ENCODE data around the gene EBNA1BP2. TPM values are rescaled to one million over a fixed set of nuclear protein-coding genes. Genes with fewer than 3 reads are reported as not detected.

EBNA1BP2 gene
- total and polyA plus RNA-seq, 4 donors, result 35.9 to 99.4 (median 58.4) TPM

GRCh38 chr1:43147625-43148327 lies 24.3 kb downstream of the EBNA1BP2 start:
- no peaks in the 10 kb centered on the region for H3K36me3 ChIP-seq (ENCODE audit: control insufficient read depth in 4 of 4, insufficient read depth in 4 of 4, low read length in 4 of 4)
- H3K9ac ChIP-seq (ENCODE audit: insufficient read depth in 1 of 2, low read length in 2 of 2), result no peak overlapping the region
- TF ChIP-seq CTCF (IDR thresholded peaks at IDR 0.05; ENCODE audit: control extremely low read depth, extremely low read depth), result no peak
- WGBS, 2 donors, result 6% methylated on average over 47 of the region's 47 CpGs
- H3K27ac ChIP-seq (ENCODE audit: low read depth in 1 of 2, low read length in 1 of 2), result no peak overlapping the region
- no peak overlapping the region for H3K4me3 ChIP-seq
- peaks cover 0 to 11% (median 8%) of the 10 kb centered on the region in 5 donors for H3K4me1 ChIP-seq (ENCODE audit: control insufficient read depth in 5 of 5, insufficient read depth in 5 of 5, low read length in 5 of 5)
- peaks cover 0 to 6% (median 0%) of the 10 kb centered on the region in 4 donors for H3K9me3 ChIP-seq (ENCODE audit: control insufficient read depth in 4 of 4, insufficient read depth in 3 of 4, low read length in 3 of 4)
- ATAC-seq (ENCODE audit: insufficient read depth, low FRiP score) (peak; percentile 88), DNase-seq (peak; percentile 87 to 92 (median 90))
- peaks cover 0 to 12% (median 11%) of the 10 kb centered on the region in 3 donors for H3K27me3 ChIP-seq (ENCODE audit: control insufficient read depth in 3 of 3, insufficient read depth in 3 of 3, low read length in 2 of 3)

GRCh38 chr1:43144237-43144636 lies 27.9 kb downstream of the EBNA1BP2 start:
- peaks cover 0 to 16% (median 0%) of the 10 kb centered on the region in 3 donors for H3K27me3 ChIP-seq (ENCODE audit: control insufficient read depth in 3 of 3, insufficient read depth in 3 of 3, low read length in 2 of 3)

GRCh38 chr1:43143441-43143888 lies 28.6 kb downstream of the EBNA1BP2 start:
- 36 to 40% methylated on average over 7 of the region's 7 CpGs for WGBS, 2 donors
- no peak for DNase-seq
- Histone ChIP-seq H3K9me3 (ENCODE audit: control insufficient read depth in 4 of 4, insufficient read depth in 3 of 4, low read length in 3 of 4) (peaks cover 0 to 6% (median 1%) of the 10 kb centered on the region in 4 donors), H3K9ac (ENCODE audit: insufficient read depth in 1 of 2, low read length in 2 of 2) (no peak overlapping the region), H3K4me1 (ENCODE audit: control insufficient read depth in 5 of 5, insufficient read depth in 5 of 5, low read length in 5 of 5) (peaks cover 0 to 8% (median 6%) of the 10 kb centered on the region in 5 donors), H3K4me3 (no peak overlapping the region), H3K36me3 (ENCODE audit: control insufficient read depth in 4 of 4, insufficient read depth in 4 of 4, low read length in 4 of 4) (no peaks in the 10 kb centered on the region), H3K27ac (ENCODE audit: low read depth in 1 of 2, low read length in 1 of 2) (no peak overlapping the region), H3K27me3 (ENCODE audit: control insufficient read depth in 3 of 3, insufficient read depth in 3 of 3, low read length in 2 of 3) (peaks cover 0 to 16% (median 0%) of the 10 kb centered on the region in 3 donors)
- ATAC-seq (ENCODE audit: insufficient read depth, low FRiP score), result no peak
- no peak for TF ChIP-seq CTCF (IDR thresholded peaks at IDR 0.05; ENCODE audit: control extremely low read depth, extremely low read depth)

More at GRCh38 chr1:43144237-43144636, 27.9 kb downstream of the EBNA1BP2 start:
- TF ChIP-seq CTCF (IDR thresholded peaks at IDR 0.05; ENCODE audit: control extremely low read depth, extremely low read depth), result no peak
- Histone ChIP-seq H3K4me3 (no peak overlapping the region), H3K36me3 (ENCODE audit: control insufficient read depth in 4 of 4, insufficient read depth in 4 of 4, low read length in 4 of 4) (no peaks in the 10 kb centered on the region), H3K27ac (ENCODE audit: low read depth in 1 of 2, low read length in 1 of 2) (no peak overlapping the region), H3K9me3 (ENCODE audit: control insufficient read depth in 4 of 4, insufficient read depth in 3 of 4, low read length in 3 of 4) (peaks cover 0 to 6% (median 1%) of the 10 kb centered on the region in 4 donors), H3K9ac (ENCODE audit: insufficient read depth in 1 of 2, low read length in 2 of 2) (no peak overlapping the region), H3K4me1 (ENCODE audit: control insufficient read depth in 5 of 5, insufficient read depth in 5 of 5, low read length in 5 of 5) (peaks cover 0 to 11% (median 8%) of the 10 kb centered on the region in 5 donors)
- no peak for DNase-seq
- no peak for ATAC-seq (ENCODE audit: insufficient read depth, low FRiP score)
